Stimulated activated CD4-positive, alpha-beta T cell treated with anti-CD3 and anti-CD28 coated beads, TNF-alpha, amount 100 ng/mL, for 48 hours (primary cell): Measurements from ENCODE around the gene ZSCAN31.
A peak's percentile ranks its signal among the peaks of the same experiment; 100 is the strongest.
"Not testable (repeated sequence)": the region's sequence is repeated elsewhere in the genome, so short reads cannot be mapped to it uniquely, and the experiment has no call there.

Source experiments
- DNase-seq, 3 donors: peaks; one replicate each; pipeline ENCODE4 v3.0.0-alpha.2; 2020; ENCODE audit warnings: low read depth in 3 of 3

ZSCAN31 gene

GRCh38 chr6:28317866-28318265, 18.1 kb downstream of the ZSCAN31 start:
- DNase-seq, result not testable (repeated sequence)

- no peak for DNase-seq
These were observed 20.3 kb downstream of the ZSCAN31 start for GRCh38 chr6:28315628-28316027.

DNA sequence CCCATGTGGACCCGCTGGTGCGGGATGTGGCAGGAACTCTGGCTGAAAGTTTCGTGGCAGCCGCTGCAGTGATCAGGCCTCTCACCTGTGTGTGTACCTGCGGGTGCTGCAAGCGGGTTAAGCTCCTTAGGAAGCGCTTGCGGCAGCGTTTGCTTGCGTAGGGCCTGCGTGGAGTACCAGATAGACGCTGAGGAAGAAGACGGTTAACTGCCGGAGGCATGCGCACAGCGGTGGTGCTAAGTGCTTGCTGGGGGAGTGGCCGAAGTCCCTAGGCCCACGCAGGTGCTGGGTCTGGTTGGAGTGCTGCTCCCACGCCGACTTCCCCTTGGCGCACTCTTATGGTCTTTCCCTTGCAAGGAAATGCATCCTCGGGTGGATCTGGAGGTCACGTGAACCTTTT, 23.0 kb downstream of the ZSCAN31 start:
- DNase-seq, result no peak

GRCh38 chr6:28311139-28311823, 24.7 kb downstream of the ZSCAN31 start:
- no peak for DNase-seq

GRCh38 chr6:28306363-28306762, 29.6 kb downstream of the ZSCAN31 start:
- not testable (repeated sequence) for DNase-seq

GRCh38 chr6:28303570-28303969, 32.4 kb downstream of the ZSCAN31 start:
- no peak for DNase-seq

DNA sequence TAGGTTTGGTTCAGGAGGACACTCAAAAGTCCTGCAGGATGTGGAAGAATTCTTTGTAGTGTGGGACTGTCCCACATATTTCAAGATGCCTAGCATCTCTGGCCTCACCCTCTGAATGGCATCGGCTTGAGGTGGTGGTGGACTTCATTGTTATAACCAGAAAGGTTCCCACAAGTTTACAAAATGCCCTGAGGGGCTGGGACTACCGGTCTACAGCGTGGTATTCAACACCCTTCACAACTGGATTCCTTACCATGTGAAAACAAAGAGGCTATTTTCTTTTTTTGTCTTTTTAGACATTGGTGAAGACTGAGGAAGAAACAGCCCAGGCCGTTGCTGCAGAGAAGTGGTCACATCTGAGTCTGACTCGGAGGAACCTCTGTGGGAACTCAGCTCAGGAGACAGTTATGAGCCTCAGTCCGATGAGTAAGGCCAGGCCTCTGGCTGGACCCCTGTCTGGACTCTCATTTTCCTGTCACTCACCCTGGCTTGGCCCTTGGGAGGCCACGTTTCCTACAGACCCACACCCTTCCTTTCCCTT, 39.4 kb downstream of the ZSCAN31 start:
- no peak for DNase-seq

- DNase-seq, result no peak
These were observed 40.6 kb downstream of the ZSCAN31 start for GRCh38 chr6:28295326-28295725.

DNA sequence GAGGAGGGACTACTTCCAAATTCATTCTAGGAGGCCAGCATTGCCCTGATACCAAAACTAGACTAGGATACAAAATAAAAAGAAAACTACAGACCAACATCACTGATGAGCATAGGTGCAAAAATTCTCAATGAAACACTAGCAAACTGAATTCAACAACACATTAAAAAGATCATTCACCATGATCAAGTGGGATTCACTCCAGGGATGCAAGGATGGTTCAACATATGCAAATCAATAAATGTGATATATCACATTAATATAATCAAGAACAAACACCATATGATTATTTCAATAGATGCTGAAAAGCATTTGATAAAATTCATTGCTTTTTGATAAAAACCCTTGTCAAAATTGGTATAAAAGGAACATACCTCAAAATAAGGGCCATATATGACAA, 44.4 kb downstream of the ZSCAN31 start:
- no peak for DNase-seq

DNA sequence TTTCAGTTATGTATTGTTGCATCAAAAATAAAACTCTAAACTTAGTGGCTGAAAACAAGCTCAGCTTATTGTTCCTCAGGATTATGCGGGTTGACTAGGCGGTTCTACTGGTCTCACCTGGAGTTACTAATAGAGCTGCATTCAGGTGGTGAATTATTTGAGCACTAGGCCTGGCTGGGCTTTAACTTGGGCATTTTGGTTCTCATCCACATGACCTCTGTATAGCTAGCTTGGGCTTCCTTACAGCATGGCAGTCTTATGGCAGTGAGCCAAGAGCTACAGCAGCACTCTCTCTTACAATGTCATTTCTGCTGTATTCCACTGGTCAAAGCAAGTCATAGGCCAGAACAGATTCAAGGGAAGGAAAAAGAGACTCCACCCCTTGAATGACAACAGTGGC, 53.0 kb downstream of the ZSCAN31 start:
- DNase-seq, result no peak

DNA sequence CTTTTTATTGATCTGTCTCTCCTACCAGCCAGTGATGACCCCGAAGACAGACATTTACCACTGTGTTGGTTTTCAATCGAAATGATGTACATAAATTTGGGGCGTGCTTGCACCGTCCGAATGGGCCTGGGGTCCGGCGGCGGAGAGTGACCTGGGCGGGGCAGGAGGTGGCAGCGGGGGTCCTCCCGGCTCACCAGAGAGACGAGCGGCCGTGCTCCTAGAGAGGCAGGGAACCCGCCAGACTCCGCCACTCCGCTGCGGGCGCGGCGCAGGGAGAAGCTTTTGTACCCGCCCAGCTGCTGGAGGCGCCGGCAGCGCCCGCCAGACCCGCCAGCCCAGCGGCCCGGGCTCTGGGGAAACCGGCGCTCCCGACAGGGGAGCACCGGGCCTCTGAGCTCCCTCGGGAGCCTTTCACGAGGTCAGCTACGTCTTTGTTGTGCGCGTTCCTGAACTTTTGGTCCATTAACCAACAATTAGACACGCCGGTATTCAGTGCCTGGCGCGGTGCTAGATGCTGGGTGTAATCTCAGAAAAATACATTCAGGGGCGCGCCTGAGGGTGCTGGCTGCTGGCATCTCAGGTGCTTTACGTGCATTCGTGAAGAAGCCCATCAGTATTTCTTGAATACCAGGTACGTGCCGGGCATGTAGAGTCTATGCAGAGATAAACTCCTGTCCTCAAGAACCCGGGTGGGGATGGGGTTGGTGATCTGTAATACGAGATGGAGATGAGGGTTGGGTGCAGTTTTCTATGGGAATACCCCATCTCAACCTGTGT, 54.5 kb downstream of the ZSCAN31 start, which contains the start of gene PGBD1:
Gene PGBD1 (plus strand): TSS at position 285 of the 777 bp plus-strand sequence. CDS start 2,242 bp downstream, outside the sequence.
- DNase-seq, result peak; percentile 23 to 41 (median 40)

GRCh38 chr6:28280595-28281287, 55.2 kb downstream of the ZSCAN31 start:
- DNase-seq, result no peak

DNA sequence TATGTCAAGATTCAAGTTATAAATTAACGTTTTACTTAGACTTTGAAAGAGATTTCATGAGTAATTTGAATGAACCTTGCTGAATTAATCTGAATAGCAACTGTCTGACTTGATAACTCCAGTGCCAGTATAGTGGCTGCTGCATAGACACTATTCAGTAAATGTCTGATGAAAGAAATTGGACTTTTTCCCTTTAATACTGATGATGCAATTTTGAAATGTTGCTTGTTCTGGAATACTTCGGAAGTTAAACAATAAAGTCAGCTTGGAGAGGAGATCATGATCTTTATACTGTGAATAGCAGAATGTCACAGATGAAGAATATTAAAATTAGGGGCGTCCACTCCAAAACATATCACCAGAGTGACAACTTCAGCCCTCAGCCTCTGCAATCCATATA, 58.2 kb downstream of the ZSCAN31 start:
- DNase-seq, result no peak

GRCh38 chr6:28274888-28275287, 61.1 kb downstream of the ZSCAN31 start:
- DNase-seq, result no peak
